ENCODE measurements around the gene CCDC159. TPM values are rescaled to one million over a fixed set of nuclear protein-coding genes. Genes with fewer than 3 reads are reported as not detected.

Gene CCDC159
- polyA plus RNA-seq, 1 experiment: 21.4 TPM

DNA sequence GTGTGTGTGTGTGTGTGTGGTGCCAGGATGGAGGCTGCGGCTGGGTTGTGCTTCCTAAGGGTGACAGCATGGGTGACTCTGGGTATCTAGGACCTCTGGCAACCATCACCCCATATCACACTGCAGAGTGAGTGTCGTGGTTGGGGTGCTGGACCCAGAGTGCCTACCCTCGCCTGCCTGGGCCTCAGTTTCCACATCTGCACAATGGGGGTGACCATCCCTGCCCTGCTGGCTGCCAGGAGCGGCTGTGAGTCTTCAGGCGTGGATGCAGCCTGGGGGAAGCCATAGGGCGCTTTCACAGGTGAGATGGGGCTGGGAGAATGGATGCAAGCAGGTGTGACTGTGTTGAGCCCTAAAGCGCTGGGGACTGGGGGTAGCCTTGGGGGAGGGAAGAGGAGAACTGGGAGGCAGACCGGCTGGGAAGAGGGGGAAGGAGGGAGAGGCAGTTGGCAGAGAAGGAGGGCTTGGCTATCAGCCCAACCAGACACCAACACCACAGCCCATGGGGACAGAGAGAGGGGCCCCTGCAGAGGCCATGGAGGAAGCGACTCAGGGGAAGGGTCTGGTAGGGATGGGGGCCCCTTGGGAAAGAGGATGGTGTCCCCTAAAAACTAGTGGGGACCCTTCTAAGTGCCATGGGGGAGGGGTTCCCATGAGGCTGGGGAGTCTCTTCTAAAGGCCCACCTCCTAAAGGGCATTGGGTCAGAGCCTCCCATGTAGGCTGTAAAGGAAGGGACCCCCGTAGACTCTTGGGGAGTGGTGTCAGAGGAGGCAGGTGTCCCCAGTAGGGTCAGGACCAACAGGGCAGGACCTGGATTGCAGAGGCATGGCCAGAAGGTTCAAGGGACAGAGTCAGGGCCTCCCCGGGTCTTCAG is 10.6 kb downstream of the CCDC159 start:
- TF ChIP-seq, protein P1, sequence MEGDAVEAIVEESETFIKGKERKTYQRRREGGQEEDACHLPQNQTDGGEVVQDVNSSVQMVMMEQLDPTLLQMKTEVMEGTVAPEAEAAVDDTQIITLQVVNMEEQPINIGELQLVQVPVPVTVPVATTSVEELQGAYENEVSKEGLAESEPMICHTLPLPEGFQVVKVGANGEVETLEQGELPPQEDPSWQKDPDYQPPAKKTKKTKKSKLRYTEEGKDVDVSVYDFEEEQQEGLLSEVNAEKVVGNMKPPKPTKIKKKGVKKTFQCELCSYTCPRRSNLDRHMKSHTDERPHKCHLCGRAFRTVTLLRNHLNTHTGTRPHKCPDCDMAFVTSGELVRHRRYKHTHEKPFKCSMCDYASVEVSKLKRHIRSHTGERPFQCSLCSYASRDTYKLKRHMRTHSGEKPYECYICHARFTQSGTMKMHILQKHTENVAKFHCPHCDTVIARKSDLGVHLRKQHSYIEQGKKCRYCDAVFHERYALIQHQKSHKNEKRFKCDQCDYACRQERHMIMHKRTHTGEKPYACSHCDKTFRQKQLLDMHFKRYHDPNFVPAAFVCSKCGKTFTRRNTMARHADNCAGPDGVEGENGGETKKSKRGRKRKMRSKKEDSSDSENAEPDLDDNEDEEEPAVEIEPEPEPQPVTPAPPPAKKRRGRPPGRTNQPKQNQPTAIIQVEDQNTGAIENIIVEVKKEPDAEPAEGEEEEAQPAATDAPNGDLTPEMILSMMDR (IDR thresholded peaks at IDR 0.05; ENCODE audit: insufficient read depth, low read depth, low read length): no peak
- DNase-seq (ENCODE audit: low read depth): no peak
- CTCF ChIA-PET: no interaction called here
- peaks cover 11% of the 10 kb centered on the region for H3K36me3 ChIP-seq (ENCODE audit: control insufficient read depth, insufficient read depth, low read length)
- POLR2A ChIA-PET: no interaction called here
- no peak overlapping the region for H3K4me3 ChIP-seq (ENCODE audit: low read depth, low read length)
- no peaks in the 10 kb centered on the region for H3K27me3 ChIP-seq (ENCODE audit: control insufficient read depth, insufficient read depth, low read length)

DNA sequence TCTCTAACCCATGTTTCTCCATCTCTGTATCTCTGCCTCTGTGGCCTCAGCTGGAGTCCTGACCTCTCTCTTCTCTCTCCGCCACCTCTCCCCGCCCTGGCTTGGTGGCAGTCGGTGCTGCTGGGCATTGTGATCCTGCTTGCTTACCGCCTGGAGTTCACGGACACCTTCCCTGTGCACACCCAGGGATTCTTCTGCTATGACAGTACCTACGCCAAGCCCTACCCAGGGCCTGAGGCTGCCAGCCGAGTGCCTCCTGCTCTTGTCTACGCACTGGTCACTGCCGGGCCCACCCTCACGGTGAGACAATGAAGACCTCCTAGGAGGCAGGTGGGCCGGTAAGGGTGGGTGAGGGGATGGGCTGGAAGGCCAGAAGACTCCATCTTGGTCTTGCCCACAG is 13.1 kb downstream of the CCDC159 start:
- DNase-seq (ENCODE audit: low read depth): no peak
- ChIA-PET CTCF (no interaction called here), POLR2A (no interaction called here)
- TF ChIP-seq, protein P1 (IDR thresholded peaks at IDR 0.05; ENCODE audit: insufficient read depth, low read depth, low read length): no peak
- no peaks in the 10 kb centered on the region for H3K27me3 ChIP-seq (ENCODE audit: control insufficient read depth, insufficient read depth, low read length)
- no peak overlapping the region for H3K4me3 ChIP-seq (ENCODE audit: low read depth, low read length)
- peaks cover 24% of the 10 kb centered on the region for H3K36me3 ChIP-seq (ENCODE audit: control insufficient read depth, insufficient read depth, low read length)

DNA sequence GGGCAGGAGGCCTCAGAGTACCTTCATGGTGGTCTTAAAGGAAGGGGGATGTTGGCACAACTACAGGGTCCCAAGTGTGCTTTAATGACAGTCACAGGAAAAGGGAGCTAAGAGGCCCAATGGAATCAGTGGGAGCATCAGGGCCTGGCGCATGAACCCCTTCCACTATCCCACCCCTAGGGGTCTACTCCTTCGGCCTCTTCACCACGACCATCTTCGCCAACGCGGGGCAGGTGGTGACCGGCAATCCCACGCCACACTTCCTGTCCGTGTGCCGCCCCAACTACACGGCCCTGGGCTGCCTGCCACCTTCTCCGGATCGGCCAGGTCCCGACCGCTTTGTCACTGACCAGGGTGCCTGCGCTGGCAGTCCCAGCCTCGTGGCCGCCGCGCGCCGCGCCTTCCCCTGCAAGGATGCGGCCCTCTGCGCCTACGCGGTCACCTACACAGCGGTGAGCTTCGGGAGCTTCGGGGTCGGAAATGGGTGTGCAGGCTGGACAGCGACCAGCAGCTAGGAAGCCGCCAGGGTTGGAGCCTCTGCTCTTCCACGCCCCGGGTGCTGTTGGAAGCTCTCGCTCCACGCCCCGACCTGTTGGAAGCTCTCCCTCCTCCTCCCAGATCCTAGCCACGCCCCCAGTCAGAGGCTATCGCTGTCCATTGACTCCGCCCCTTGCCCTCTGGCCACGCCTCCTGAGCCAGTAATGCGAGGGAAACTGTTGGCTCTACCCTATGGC is 14.9 kb downstream of the CCDC159 start:
- H3K36me3 ChIP-seq (ENCODE audit: control insufficient read depth, insufficient read depth, low read length): peaks cover 28% of the 10 kb centered on the region
- no peak overlapping the region for H3K4me3 ChIP-seq (ENCODE audit: low read depth, low read length)
- TF ChIP-seq, protein P1 (IDR thresholded peaks at IDR 0.05; ENCODE audit: insufficient read depth, low read depth, low read length): no peak
- ChIA-PET CTCF (interaction anchor here (0.6 kb wide), 1 partner anchor 13 kb away, joined by 3 read pairs; no protein-coding TSS in a partner anchor), POLR2A (no interaction called here)
- H3K27me3 ChIP-seq (ENCODE audit: control insufficient read depth, insufficient read depth, low read length): no peaks in the 10 kb centered on the region
- no peak for DNase-seq (ENCODE audit: low read depth)

DNA sequence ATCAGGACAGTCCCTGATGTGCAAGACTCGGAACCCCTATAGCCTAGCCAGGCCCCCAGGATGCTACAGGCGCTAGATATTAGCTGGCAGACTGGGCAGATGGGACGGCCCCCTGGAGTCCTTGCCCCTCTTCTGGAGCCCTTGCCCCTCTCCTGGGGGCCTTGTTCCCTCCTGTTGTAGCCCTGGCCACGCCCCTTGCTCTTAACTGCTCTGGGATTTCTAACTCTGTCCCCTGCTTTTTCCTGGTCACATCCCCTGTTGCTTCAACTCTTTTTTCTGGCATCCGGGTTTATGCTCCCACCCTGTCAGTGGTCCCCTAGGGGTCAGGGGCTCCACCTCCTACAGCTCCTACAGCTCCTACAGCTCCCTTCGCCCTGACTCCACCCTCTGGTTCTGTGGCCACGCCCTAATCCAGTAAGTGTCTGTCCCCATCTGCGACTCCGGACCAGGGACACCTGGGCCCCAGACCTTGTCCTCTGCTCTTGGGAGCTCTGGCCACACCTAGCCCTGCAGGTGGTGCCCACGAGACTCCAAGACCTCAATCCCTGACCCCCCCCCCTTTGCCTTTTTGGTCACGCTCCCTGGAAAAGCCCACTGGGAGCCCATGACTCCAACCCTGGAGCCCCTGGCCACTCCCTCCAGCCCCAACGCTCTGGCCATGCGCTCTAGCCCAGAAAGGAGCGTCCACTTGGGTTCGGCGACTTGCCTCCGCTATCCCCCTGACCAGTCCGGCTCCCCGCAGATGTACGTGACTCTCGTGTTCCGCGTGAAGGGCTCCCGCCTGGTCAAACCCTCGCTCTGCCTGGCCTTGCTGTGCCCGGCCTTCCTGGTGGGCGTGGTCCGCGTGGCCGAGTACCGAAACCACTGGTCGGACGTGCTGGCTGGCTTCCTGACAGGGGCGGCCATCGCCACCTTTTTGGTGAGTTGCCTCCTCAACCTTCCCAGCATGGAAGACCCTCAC is 15.7 kb downstream of the CCDC159 start:
- CTCF ChIA-PET: interaction anchor here (0.6 to 0.9 kb wide), 2 partner anchors 13 to 21 kb away, joined by 3 read pairs; no protein-coding TSS in a partner anchor
- POLR2A ChIA-PET: no interaction called here

More for the DNA sequence above, 15.7 kb downstream of the CCDC159 start:
- Histone ChIP-seq H3K27me3 (ENCODE audit: control insufficient read depth, insufficient read depth, low read length) (no peaks in the 10 kb centered on the region), H3K36me3 (ENCODE audit: control insufficient read depth, insufficient read depth, low read length) (peaks cover 28% of the 10 kb centered on the region), H3K4me3 (ENCODE audit: low read depth, low read length) (no peak overlapping the region)
- no peak for DNase-seq (ENCODE audit: low read depth)
- TF ChIP-seq, protein P1 (IDR thresholded peaks at IDR 0.05; ENCODE audit: insufficient read depth, low read depth, low read length): no peak
